ENCODE measurements around the gene SEC24D. TPM values are rescaled to one million over a fixed set of nuclear protein-coding genes. Genes with fewer than 3 reads are reported as not detected.

Gene SEC24D
- total and polyA plus RNA-seq, 9 of the 15 experiments (the other 6 are each of a cell fraction or from before 2014, with no cell fraction given): 7.1 to 22.5 (median 11.3) TPM

DNA sequence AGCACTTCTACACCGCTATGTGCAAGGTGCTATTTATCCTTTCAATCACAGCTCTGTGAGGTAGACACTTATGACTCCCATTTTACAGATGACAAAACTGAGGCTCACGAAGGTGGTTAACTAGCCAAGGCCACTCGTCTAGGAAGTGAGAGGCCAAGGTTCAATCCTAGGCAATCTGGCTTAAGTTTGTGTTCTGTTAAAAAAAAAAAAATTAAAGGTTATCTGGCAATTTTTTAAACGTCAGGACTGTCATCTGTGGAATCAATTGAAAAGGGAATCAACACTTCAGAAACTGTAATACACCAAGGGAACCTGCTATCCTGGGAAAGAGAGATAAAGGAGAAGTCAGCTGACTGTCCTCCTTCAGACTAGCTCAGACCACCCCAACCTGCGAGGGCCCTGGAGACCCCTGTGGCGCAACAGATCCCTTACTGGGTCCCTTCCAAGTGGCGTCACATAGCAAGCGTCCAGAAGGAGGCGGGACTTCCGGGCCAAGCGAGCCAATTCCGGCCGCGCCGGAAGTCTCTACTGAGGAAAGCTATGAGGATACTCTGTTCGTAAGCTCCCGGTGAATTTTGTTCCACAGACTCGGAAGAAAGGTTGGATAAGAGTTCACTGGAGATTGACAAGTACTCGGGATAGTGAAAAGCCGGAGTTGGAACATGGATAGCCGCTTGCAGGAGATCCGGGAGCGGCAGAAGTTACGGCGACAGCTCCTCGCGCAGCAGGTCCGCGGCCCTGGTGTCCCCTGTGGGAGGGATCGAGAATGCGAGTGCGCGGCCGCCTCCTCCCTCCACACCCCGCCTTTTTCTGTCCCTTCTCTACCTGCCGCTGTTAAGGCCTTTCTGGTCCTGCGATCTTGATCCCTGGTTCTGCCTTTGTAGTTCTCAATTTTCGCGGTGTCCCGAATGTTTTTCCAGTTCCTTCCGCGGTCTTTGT lies 150.8 kb downstream of the SEC24D start, which contains the start of gene METTL14 (continued):
- TF ChIP-seq, protein P1, sequence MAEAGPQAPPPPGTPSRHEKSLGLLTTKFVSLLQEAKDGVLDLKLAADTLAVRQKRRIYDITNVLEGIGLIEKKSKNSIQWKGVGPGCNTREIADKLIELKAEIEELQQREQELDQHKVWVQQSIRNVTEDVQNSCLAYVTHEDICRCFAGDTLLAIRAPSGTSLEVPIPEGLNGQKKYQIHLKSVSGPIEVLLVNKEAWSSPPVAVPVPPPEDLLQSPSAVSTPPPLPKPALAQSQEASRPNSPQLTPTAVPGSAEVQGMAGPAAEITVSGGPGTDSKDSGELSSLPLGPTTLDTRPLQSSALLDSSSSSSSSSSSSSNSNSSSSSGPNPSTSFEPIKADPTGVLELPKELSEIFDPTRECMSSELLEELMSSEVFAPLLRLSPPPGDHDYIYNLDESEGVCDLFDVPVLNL (CRISPR knock-in tag; IDR thresholded peaks at IDR 0.05; ENCODE audit: low read depth): no peak
- TF ChIP-seq JUN (IDR thresholded peaks at IDR 0.05; ENCODE audit: borderline replicate concordance, low read depth, low read length): 0 out of 2 replicates have a peak, but pooled peaks have one; percentile 30
- TF ChIP-seq JUN (CRISPR knock-in tag; IDR thresholded peaks at IDR 0.05; ENCODE audit: borderline replicate concordance): no peak
- peak; percentile 96 for TF ChIP-seq PHF20 (IDR thresholded peaks at IDR 0.05; ENCODE audit: partially characterized antibody)
- TF ChIP-seq CREBBP (IDR thresholded peaks at IDR 0.05; ENCODE audit: low read depth, low read length): no peak
- 0 out of 2 replicates have a peak, but pooled peaks have one; percentile 31 for TF ChIP-seq MAFK (IDR thresholded peaks at IDR 0.05; ENCODE audit: low read length)
- no peak for TF ChIP-seq MCM5 (IDR thresholded peaks at IDR 0.05; ENCODE audit: low read depth)
- TF ChIP-seq ZNF146 (CRISPR knock-in tag; IDR thresholded peaks at IDR 0.05; ENCODE audit: unreplicated experiment): no peak
- TF ChIP-seq CXXC5 (CRISPR knock-in tag; IDR thresholded peaks at IDR 0.05): peak; percentile 57; the same call in 1 of the 2 replicates
- peak; percentile 99 for TF ChIP-seq CBX1 (IDR thresholded peaks at IDR 0.05; ENCODE audit: low read depth)
- TF ChIP-seq, protein P2, sequence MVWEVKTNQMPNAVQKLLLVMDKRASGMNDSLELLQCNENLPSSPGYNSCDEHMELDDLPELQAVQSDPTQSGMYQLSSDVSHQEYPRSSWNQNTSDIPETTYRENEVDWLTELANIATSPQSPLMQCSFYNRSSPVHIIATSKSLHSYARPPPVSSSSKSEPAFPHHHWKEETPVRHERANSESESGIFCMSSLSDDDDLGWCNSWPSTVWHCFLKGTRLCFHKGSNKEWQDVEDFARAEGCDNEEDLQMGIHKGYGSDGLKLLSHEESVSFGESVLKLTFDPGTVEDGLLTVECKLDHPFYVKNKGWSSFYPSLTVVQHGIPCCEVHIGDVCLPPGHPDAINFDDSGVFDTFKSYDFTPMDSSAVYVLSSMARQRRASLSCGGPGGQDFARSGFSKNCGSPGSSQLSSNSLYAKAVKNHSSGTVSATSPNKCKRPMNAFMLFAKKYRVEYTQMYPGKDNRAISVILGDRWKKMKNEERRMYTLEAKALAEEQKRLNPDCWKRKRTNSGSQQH (CRISPR knock-in tag; IDR thresholded peaks at IDR 0.05): 0 out of 2 replicates have a peak, but pooled peaks have one; percentile 15
- no peak for TF ChIP-seq TRIM28 (IDR thresholded peaks at IDR 0.05)
- no peak for TF ChIP-seq NR4A1 (CRISPR knock-in tag; IDR thresholded peaks at IDR 0.05)
- TF ChIP-seq NR4A1 (tag; IDR thresholded peaks at IDR 0.05): no peak
- peak; percentile 68 for TF ChIP-seq TAF9B (IDR thresholded peaks at IDR 0.05; ENCODE audit: partially characterized antibody)
- TF ChIP-seq, protein P3, sequence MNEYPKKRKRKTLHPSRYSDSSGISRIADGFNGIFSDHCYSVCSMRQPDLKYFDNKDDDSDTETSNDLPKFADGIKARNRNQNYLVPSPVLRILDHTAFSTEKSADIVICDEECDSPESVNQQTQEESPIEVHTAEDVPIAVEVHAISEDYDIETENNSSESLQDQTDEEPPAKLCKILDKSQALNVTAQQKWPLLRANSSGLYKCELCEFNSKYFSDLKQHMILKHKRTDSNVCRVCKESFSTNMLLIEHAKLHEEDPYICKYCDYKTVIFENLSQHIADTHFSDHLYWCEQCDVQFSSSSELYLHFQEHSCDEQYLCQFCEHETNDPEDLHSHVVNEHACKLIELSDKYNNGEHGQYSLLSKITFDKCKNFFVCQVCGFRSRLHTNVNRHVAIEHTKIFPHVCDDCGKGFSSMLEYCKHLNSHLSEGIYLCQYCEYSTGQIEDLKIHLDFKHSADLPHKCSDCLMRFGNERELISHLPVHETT (CRISPR knock-in tag; conservative IDR thresholded peaks at IDR 0.05 in 1 of 2, IDR thresholded peaks at IDR 0.05 in 1 of 2): peak in 1 of 2 experiments; percentile 64; a peak in 1 of 4 replicates
- TF ChIP-seq, protein P4, sequence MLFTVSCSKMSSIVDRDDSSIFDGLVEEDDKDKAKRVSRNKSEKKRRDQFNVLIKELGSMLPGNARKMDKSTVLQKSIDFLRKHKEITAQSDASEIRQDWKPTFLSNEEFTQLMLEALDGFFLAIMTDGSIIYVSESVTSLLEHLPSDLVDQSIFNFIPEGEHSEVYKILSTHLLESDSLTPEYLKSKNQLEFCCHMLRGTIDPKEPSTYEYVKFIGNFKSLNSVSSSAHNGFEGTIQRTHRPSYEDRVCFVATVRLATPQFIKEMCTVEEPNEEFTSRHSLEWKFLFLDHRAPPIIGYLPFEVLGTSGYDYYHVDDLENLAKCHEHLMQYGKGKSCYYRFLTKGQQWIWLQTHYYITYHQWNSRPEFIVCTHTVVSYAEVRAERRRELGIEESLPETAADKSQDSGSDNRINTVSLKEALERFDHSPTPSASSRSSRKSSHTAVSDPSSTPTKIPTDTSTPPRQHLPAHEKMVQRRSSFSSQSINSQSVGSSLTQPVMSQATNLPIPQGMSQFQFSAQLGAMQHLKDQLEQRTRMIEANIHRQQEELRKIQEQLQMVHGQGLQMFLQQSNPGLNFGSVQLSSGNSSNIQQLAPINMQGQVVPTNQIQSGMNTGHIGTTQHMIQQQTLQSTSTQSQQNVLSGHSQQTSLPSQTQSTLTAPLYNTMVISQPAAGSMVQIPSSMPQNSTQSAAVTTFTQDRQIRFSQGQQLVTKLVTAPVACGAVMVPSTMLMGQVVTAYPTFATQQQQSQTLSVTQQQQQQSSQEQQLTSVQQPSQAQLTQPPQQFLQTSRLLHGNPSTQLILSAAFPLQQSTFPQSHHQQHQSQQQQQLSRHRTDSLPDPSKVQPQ (CRISPR knock-in tag; IDR thresholded peaks at IDR 0.05; ENCODE audit: borderline replicate concordance): no peak
- TF ChIP-seq WHSC1 (IDR thresholded peaks at IDR 0.05; ENCODE audit: low read length): no peak
- peak; percentile 75 for TF ChIP-seq RBFOX2 (IDR thresholded peaks at IDR 0.05; ENCODE audit: low read depth, low read length)
